ENCODE measurements around the gene EZR.

Gene EZR

GRCh38 chr6:158780988-158781691 lies 38.0 kb downstream of the EZR start:
- Histone ChIP-seq H3K4me3 (ENCODE audit: extremely low read depth, insufficient read depth, low read length, poor library complexity, severe bottlenecking) (no peak overlapping the region), H3K4me1 (ENCODE audit: control insufficient read depth, insufficient read depth, low read length, poor library complexity, severe bottlenecking) (peaks cover 16% of the 10 kb centered on the region), H3K36me3 (ENCODE audit: control insufficient read depth, insufficient read depth, low read length) (peaks cover 95% of the 10 kb centered on the region), H3K9me3 (ENCODE audit: control insufficient read depth, low read length) (no peaks in the 10 kb centered on the region), H3K27ac (ENCODE audit: low read depth, low read length, severe bottlenecking) (no peak overlapping the region)
- 94 to 95% methylated on average over 9 to 11 of the region's 11 CpGs for WGBS, 2 experiments (ENCODE audit: insufficient coverage in 2 of 2)

- WGBS, 2 experiments (ENCODE audit: insufficient coverage in 2 of 2), result 88 to 94% methylated on average over 5 to 6 of the region's 7 CpGs
These were observed 38.8 kb downstream of the EZR start for GRCh38 chr6:158780246-158780884.

GRCh38 chr6:158778005-158778527 lies 41.1 kb downstream of the EZR start:
- 97 to 98% methylated on average over 5 of the region's 6 CpGs for WGBS, 2 experiments (ENCODE audit: insufficient coverage in 2 of 2)
- H3K36me3 ChIP-seq (ENCODE audit: control insufficient read depth, insufficient read depth, low read length), result peaks cover 95% of the 10 kb centered on the region
- no peak overlapping the region for H3K27ac ChIP-seq (ENCODE audit: low read depth, low read length, severe bottlenecking)
- H3K9me3 ChIP-seq (ENCODE audit: control insufficient read depth, low read length), result no peaks in the 10 kb centered on the region
- no peaks in the 10 kb centered on the region for H3K4me1 ChIP-seq (ENCODE audit: control insufficient read depth, insufficient read depth, low read length, poor library complexity, severe bottlenecking)
- H3K4me3 ChIP-seq (ENCODE audit: extremely low read depth, insufficient read depth, low read length, poor library complexity, severe bottlenecking), result no peak overlapping the region

More at GRCh38 chr6:158780246-158780884, 38.8 kb downstream of the EZR start:
- H3K36me3 ChIP-seq (ENCODE audit: control insufficient read depth, insufficient read depth, low read length), result peaks cover 95% of the 10 kb centered on the region
- H3K9me3 ChIP-seq (ENCODE audit: control insufficient read depth, low read length), result no peaks in the 10 kb centered on the region
- no peak overlapping the region for H3K4me3 ChIP-seq (ENCODE audit: extremely low read depth, insufficient read depth, low read length, poor library complexity, severe bottlenecking)
- no peak overlapping the region for H3K27ac ChIP-seq (ENCODE audit: low read depth, low read length, severe bottlenecking)
- H3K4me1 ChIP-seq (ENCODE audit: control insufficient read depth, insufficient read depth, low read length, poor library complexity, severe bottlenecking), result peaks cover 11% of the 10 kb centered on the region

GRCh38 chr6:158777510-158777909 lies 41.7 kb downstream of the EZR start:
- peaks cover 95% of the 10 kb centered on the region for H3K36me3 ChIP-seq (ENCODE audit: control insufficient read depth, insufficient read depth, low read length)
- H3K27ac ChIP-seq (ENCODE audit: low read depth, low read length, severe bottlenecking), result no peak overlapping the region
- no peaks in the 10 kb centered on the region for H3K4me1 ChIP-seq (ENCODE audit: control insufficient read depth, insufficient read depth, low read length, poor library complexity, severe bottlenecking)
- WGBS, 2 experiments (ENCODE audit: insufficient coverage in 2 of 2), result 97 to 100% methylated on average over 2 to 3 of the region's 3 CpGs
- H3K9me3 ChIP-seq (ENCODE audit: control insufficient read depth, low read length), result no peaks in the 10 kb centered on the region
- H3K4me3 ChIP-seq (ENCODE audit: extremely low read depth, insufficient read depth, low read length, poor library complexity, severe bottlenecking), result no peak overlapping the region

- peaks cover 95% of the 10 kb centered on the region for H3K36me3 ChIP-seq (ENCODE audit: control insufficient read depth, insufficient read depth, low read length)
- 92 to 100% methylated on average over 1 of the region's 2 CpGs for WGBS, 2 experiments (ENCODE audit: insufficient coverage in 2 of 2)
- no peaks in the 10 kb centered on the region for H3K4me1 ChIP-seq (ENCODE audit: control insufficient read depth, insufficient read depth, low read length, poor library complexity, severe bottlenecking)
- H3K27ac ChIP-seq (ENCODE audit: low read depth, low read length, severe bottlenecking), result no peak overlapping the region
- no peaks in the 10 kb centered on the region for H3K9me3 ChIP-seq (ENCODE audit: control insufficient read depth, low read length)
- no peak overlapping the region for H3K4me3 ChIP-seq (ENCODE audit: extremely low read depth, insufficient read depth, low read length, poor library complexity, severe bottlenecking)
These were observed 42.4 kb downstream of the EZR start for GRCh38 chr6:158776737-158777136.

GRCh38 chr6:158775832-158776231 lies 43.3 kb downstream of the EZR start:
- Histone ChIP-seq H3K36me3 (ENCODE audit: control insufficient read depth, insufficient read depth, low read length) (peaks cover 95% of the 10 kb centered on the region), H3K27ac (ENCODE audit: low read depth, low read length, severe bottlenecking) (no peak overlapping the region), H3K9me3 (ENCODE audit: control insufficient read depth, low read length) (no peaks in the 10 kb centered on the region), H3K4me1 (ENCODE audit: control insufficient read depth, insufficient read depth, low read length, poor library complexity, severe bottlenecking) (no peaks in the 10 kb centered on the region), H3K4me3 (ENCODE audit: extremely low read depth, insufficient read depth, low read length, poor library complexity, severe bottlenecking) (no peak overlapping the region)
- 93 to 95% methylated on average over 5 of the region's 5 CpGs for WGBS, 2 experiments (ENCODE audit: insufficient coverage in 2 of 2)

GRCh38 chr6:158774717-158775449 lies 44.3 kb downstream of the EZR start:
- Histone ChIP-seq H3K4me1 (ENCODE audit: control insufficient read depth, insufficient read depth, low read length, poor library complexity, severe bottlenecking) (no peaks in the 10 kb centered on the region), H3K36me3 (ENCODE audit: control insufficient read depth, insufficient read depth, low read length) (peaks cover 96% of the 10 kb centered on the region), H3K27ac (ENCODE audit: low read depth, low read length, severe bottlenecking) (no peak overlapping the region), H3K9me3 (ENCODE audit: control insufficient read depth, low read length) (no peaks in the 10 kb centered on the region), H3K4me3 (ENCODE audit: extremely low read depth, insufficient read depth, low read length, poor library complexity, severe bottlenecking) (no peak overlapping the region)
- WGBS, 2 experiments (ENCODE audit: insufficient coverage in 2 of 2), result 88 to 90% methylated on average over 9 to 15 of the region's 17 CpGs

GRCh38 chr6:158773581-158774449 lies 45.4 kb downstream of the EZR start:
- 83 to 84% methylated on average over 15 to 18 of the region's 21 CpGs for WGBS, 2 experiments (ENCODE audit: insufficient coverage in 2 of 2)
- Histone ChIP-seq H3K4me3 (ENCODE audit: extremely low read depth, insufficient read depth, low read length, poor library complexity, severe bottlenecking) (no peak overlapping the region), H3K9me3 (ENCODE audit: control insufficient read depth, low read length) (no peaks in the 10 kb centered on the region), H3K4me1 (ENCODE audit: control insufficient read depth, insufficient read depth, low read length, poor library complexity, severe bottlenecking) (no peaks in the 10 kb centered on the region), H3K27ac (ENCODE audit: low read depth, low read length, severe bottlenecking) (peak overlapping the region; percentile 16), H3K36me3 (ENCODE audit: control insufficient read depth, insufficient read depth, low read length) (peaks cover 99% of the 10 kb centered on the region)

GRCh38 chr6:158772851-158773371 lies 46.3 kb downstream of the EZR start:
- 68 to 70% methylated on average over 3 of the region's 6 CpGs for WGBS, 2 experiments (ENCODE audit: insufficient coverage in 2 of 2)
- Histone ChIP-seq H3K4me1 (ENCODE audit: control insufficient read depth, insufficient read depth, low read length, poor library complexity, severe bottlenecking) (no peaks in the 10 kb centered on the region), H3K9me3 (ENCODE audit: control insufficient read depth, low read length) (no peaks in the 10 kb centered on the region), H3K36me3 (ENCODE audit: control insufficient read depth, insufficient read depth, low read length) (peaks cover 99% of the 10 kb centered on the region), H3K4me3 (ENCODE audit: extremely low read depth, insufficient read depth, low read length, poor library complexity, severe bottlenecking) (no peak overlapping the region), H3K27ac (ENCODE audit: low read depth, low read length, severe bottlenecking) (no peak overlapping the region)

GRCh38 chr6:158772172-158772571 lies 47.0 kb downstream of the EZR start:
- Histone ChIP-seq H3K4me1 (ENCODE audit: control insufficient read depth, insufficient read depth, low read length, poor library complexity, severe bottlenecking) (no peaks in the 10 kb centered on the region), H3K4me3 (ENCODE audit: extremely low read depth, insufficient read depth, low read length, poor library complexity, severe bottlenecking) (no peak overlapping the region), H3K9me3 (ENCODE audit: control insufficient read depth, low read length) (no peaks in the 10 kb centered on the region), H3K36me3 (ENCODE audit: control insufficient read depth, insufficient read depth, low read length) (peaks cover 99% of the 10 kb centered on the region), H3K27ac (ENCODE audit: low read depth, low read length, severe bottlenecking) (no peak overlapping the region)
- 96% methylated on average over 11 of the region's 11 CpGs for WGBS, 2 experiments (ENCODE audit: insufficient coverage in 2 of 2)
